HepG2 (cell line): Measurements from ENCODE around the gene PRKCG. TPM values are rescaled to one million over a fixed set of nuclear protein-coding genes. Genes with fewer than 3 reads are reported as not detected.

Experiments used
- ATM ChIP-seq: fragments of 450-650 bp; IDR thresholded peaks from 2 replicates; pipeline ENCODE4 v1.7.1; 2017; ENCODE audit warnings: mild to moderate bottlenecking, borderline replicate concordance
- ESRRA ChIP-seq: sonication (generic); formaldehyde crosslinking; IDR thresholded peaks from 2 replicates; pipeline ENCODE4 v1.5.1; 2020; ENCODE audit warnings: mild to moderate bottlenecking, low read depth, missing genetic modification reagents
- HNRNPLL ChIP-seq: fragments of 200-400 bp; formaldehyde crosslinking; IDR thresholded peaks from 2 replicates; pipeline ENCODE4 v1.6.1; 2017; ENCODE audit warnings: mild to moderate bottlenecking, low read depth, low read length; ENCODE audit not compliant: poor library complexity, severe bottlenecking
- MAFG ChIP-seq: sonication (generic); formaldehyde crosslinking; IDR thresholded peaks from 2 replicates; pipeline ENCODE4 v1.5.1; 2020; ENCODE audit warnings: mild to moderate bottlenecking, missing genetic modification reagents
- NCOA1 ChIP-seq: sonication (generic); formaldehyde crosslinking; IDR thresholded peaks from 2 replicates; pipeline ENCODE4 v1.9.0; 2021; ENCODE audit warnings: missing genetic modification reagents
- REPIN1 ChIP-seq: sonication (generic); formaldehyde crosslinking; IDR thresholded peaks from 2 replicates; pipeline ENCODE4 v1.8.0; 2022; ENCODE audit warnings: missing genetic modification reagents, low read depth, mild to moderate bottlenecking, borderline replicate concordance
- ZFAT ChIP-seq: sonication (generic); formaldehyde crosslinking; conservative IDR thresholded peaks from 2 replicates; pipeline ENCODE4 v1.8.1; 2023; ENCODE audit warnings: missing genetic modification reagents, inconsistent platforms
- ZFP90 ChIP-seq: sonication (generic); formaldehyde crosslinking; IDR thresholded peaks from 2 replicates; pipeline ENCODE4 v1.8.0; 2022; ENCODE audit warnings: missing genetic modification reagents, mild to moderate bottlenecking, inconsistent platforms, borderline replicate concordance
- ZNF180 ChIP-seq: sonication (generic); formaldehyde crosslinking; IDR thresholded peaks from 2 replicates; pipeline ENCODE4 v1.4.0; 2020; ENCODE audit warnings: low read depth, missing genetic modification reagents, borderline replicate concordance
- ZNF20 ChIP-seq: sonication (generic); formaldehyde crosslinking; IDR thresholded peaks from 2 replicates; pipeline ENCODE4 v1.4.0; 2020; ENCODE audit warnings: mild to moderate bottlenecking, moderate library complexity, missing genetic modification reagents
- ZNF615 ChIP-seq: sonication (generic); formaldehyde crosslinking; IDR thresholded peaks from 2 replicates; pipeline ENCODE4 v1.5.0; 2020; ENCODE audit warnings: mild to moderate bottlenecking, missing genetic modification reagents, borderline replicate concordance
- ZNF766 ChIP-seq: sonication (generic); formaldehyde crosslinking; IDR thresholded peaks from 2 replicates; pipeline ENCODE4 v1.5.0; 2020; ENCODE audit warnings: missing genetic modification reagents, borderline replicate concordance
- polyA plus RNA-seq, 8 experiments: library from polyadenylated mRNA; depleted of rRNA in 3 of 8; stranded (reverse) in 7 of 8; unstranded in 1 of 8; fragments of >200 nt; fragmentation: Illumina TruSeq in 4 of 8; extraction: Trizol in 4 of 8; gene quantifications; 2 replicates each; pipeline versions ENCODE4 v1.2.1 to v1.2.3, GENCODE V29; 2011 to 2016; ENCODE audit warnings: low read depth in 4 of 8, missing spikeins in 1 of 8, mixed read lengths in 1 of 8; ENCODE audit not compliant: insufficient read depth in 1 of 8
- total RNA-seq, 5 experiments: library from RNA; depleted of rRNA; stranded (reverse); fragments of >200 nt; fragmentation: Illumina TruSeq; extraction: Trizol; gene quantifications; 2 replicates each; pipeline ENCODE4 v1.2.3, GENCODE V29; 2016; ENCODE audit warnings: low read depth in 1 of 5
- TF ChIP-seq, protein P1 (sequence below): sonication (generic); formaldehyde crosslinking; IDR thresholded peaks from 2 replicates; pipeline ENCODE4 v1.8.1; 2023; ENCODE audit warnings: mild to moderate bottlenecking, inconsistent platforms, moderate library complexity, missing genetic modification reagents, borderline replicate concordance
- TF ChIP-seq, protein P2 (sequence below): sonication (generic); formaldehyde crosslinking; IDR thresholded peaks from 2 replicates; pipeline ENCODE4 v1.5.1; 2020; ENCODE audit warnings: mild to moderate bottlenecking, missing genetic modification reagents
- TF ChIP-seq, protein P3 (sequence below), 2 experiments: sonication (generic) in 1 of 2; formaldehyde crosslinking in 1 of 2; IDR thresholded peaks; 2 replicates each; pipeline versions ENCODE4 v1.4.0 to v1.6.1; 2016 to 2020; ENCODE audit warnings: borderline replicate concordance in 1 of 2, low read depth in 1 of 2, mild to moderate bottlenecking in 1 of 2, missing genetic modification reagents in 1 of 2
- TF ChIP-seq, protein P4 (sequence below): IDR thresholded peaks from 2 replicates; pipeline ENCODE4 v1.6.1; 2016; ENCODE audit warnings: low read depth

Gene PRKCG
- total and polyA plus RNA-seq, 2 of the 13 experiments (the other 11 are each of a cell fraction or from before 2014, with no cell fraction given) = 0.02 to 0.03 TPM

DNA sequence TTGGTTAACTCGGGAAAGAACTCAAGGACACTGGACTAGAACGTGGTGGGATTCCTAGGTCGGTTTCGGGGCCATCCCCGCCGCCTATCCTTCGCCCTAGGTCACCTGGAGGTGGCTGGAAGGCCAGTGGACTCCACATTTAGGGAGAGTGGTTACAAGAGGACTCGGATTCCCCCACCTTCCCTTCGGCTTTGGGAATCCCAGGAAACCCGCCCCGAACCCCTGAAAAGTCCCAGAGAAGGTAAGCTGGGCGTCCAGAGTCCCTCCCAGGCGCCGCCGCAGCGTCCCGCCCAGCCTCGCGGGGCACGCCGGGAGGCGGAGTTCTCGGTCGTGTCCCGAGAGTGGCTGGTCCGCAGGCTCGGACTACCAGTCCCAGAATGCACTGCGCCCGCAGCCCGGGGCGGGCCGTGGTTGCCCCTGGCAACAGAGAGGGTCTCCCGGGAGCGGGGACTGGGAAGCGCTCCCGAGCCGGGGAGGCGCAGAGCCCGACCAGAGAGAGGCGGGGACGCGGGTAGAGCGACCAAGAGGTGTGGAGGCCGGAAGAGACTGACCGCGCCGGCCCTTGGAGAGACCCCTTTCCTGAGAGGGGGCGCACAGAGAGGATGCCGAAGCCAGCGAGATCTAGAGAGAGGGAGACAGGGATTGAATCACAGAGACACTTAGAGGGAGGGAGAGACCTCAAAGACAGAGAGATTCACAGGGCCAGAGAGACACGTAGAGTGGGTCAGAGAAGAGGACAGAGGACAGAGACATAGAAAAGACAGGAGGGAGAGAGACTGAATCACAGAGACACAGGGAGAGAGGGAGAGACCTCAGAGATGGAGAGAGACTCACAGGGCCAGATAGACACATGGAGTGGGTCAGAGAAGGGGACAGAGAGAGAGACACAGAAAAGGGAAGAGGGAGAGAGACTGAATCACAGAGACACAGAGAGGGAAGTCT lies 2.6 kb upstream of the PRKCG start (continued):
- TF ChIP-seq, protein P1, sequence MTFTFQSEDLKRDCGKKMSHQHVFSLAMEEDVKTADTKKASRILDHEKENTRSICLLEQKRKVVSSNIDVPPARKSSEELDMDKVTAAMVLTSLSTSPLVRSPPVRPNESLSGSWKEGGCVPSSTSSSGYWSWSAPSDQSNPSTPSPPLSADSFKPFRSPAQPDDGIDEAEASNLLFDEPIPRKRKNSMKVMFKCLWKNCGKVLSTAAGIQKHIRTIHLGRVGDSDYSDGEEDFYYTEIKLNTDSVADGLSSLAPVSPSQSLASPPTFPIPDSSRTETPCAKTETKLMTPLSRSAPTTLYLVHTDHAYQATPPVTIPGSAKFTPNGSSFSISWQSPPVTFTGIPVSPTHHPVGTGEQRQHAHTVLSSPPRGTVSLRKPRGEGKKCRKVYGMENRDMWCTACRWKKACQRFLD (CRISPR knock-in tag) = 0 out of 2 replicates have a peak, but pooled peaks have one; percentile 31
- TF ChIP-seq ATM (no peak), NCOA1 (no peak), ZNF180 (CRISPR knock-in tag) (no peak), ZNF766 (CRISPR knock-in tag) (no peak), HNRNPLL (peak; percentile 86), ZFP90 (CRISPR knock-in tag) (peak; percentile 68), REPIN1 (no peak), MAFG (no peak), ZNF615 (CRISPR knock-in tag) (no peak), ZFAT (no peak), ZNF20 (CRISPR knock-in tag) (no peak), ESRRA (CRISPR knock-in tag) (0 out of 2 replicates have a peak, but pooled peaks have one; percentile 43)
- TF ChIP-seq, protein P2, sequence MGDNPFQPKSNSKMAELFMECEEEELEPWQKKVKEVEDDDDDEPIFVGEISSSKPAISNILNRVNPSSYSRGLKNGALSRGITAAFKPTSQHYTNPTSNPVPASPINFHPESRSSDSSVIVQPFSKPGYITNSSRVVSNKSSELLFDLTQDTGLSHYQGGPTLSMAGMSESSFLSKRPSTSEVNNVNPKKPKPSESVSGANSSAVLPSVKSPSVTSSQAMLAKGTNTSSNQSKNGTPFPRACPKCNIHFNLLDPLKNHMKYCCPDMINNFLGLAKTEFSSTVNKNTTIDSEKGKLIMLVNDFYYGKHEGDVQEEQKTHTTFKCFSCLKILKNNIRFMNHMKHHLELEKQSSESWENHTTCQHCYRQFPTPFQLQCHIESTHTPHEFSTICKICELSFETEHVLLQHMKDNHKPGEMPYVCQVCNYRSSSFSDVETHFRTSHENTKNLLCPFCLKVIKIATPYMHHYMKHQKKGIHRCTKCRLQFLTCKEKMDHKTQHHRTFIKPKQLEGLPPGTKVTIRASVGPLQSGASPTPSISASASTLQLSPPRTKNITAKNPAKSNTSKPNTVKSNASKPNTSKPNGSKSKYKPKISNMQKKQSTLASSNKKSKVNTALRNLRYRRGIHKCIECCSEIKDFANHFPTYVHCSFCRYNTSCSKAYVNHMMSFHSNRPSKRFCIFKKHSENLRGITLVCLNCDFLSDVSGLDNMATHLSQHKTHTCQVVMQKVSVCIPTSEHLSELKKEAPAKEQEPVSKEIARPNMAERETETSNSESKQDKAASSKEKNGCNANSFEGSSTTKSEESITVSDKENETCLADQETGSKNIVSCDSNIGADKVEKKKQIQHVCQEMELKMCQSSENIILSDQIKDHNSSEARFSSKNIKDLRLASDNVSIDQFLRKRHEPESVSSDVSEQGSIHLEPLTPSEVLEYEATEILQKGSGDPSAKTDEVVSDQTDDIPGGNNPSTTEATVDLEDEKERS = no peak
- TF ChIP-seq, protein P3, sequence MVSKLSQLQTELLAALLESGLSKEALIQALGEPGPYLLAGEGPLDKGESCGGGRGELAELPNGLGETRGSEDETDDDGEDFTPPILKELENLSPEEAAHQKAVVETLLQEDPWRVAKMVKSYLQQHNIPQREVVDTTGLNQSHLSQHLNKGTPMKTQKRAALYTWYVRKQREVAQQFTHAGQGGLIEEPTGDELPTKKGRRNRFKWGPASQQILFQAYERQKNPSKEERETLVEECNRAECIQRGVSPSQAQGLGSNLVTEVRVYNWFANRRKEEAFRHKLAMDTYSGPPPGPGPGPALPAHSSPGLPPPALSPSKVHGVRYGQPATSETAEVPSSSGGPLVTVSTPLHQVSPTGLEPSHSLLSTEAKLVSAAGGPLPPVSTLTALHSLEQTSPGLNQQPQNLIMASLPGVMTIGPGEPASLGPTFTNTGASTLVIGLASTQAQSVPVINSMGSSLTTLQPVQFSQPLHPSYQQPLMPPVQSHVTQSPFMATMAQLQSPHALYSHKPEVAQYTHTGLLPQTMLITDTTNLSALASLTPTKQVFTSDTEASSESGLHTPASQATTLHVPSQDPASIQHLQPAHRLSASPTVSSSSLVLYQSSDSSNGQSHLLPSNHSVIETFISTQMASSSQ (IDR thresholded peaks at IDR 0.05; ENCODE audit: low read depth) = no peak
- TF ChIP-seq, protein P3 (CRISPR knock-in tag; IDR thresholded peaks at IDR 0.05; ENCODE audit: borderline replicate concordance) = no peak
- TF ChIP-seq, protein P4, sequence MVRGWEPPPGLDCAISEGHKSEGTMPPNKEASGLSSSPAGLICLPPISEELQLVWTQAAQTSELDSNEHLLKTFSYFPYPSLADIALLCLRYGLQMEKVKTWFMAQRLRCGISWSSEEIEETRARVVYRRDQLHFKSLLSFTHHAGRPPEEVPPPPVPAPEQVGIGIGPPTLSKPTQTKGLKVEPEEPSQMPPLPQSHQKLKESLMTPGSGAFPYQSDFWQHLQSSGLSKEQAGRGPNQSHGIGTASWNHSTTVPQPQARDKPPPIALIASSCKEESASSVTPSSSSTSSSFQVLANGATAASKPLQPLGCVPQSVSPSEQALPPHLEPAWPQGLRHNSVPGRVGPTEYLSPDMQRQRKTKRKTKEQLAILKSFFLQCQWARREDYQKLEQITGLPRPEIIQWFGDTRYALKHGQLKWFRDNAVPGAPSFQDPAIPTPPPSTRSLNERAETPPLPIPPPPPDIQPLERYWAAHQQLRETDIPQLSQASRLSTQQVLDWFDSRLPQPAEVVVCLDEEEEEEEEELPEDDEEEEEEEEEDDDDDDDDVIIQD (CRISPR knock-in tag) = no peak
